Vagina (tissue), 2 donors: Measurements from ENCODE around the gene MAP3K10.

Experiments
- CTCF ChIP-seq, 3 experiments: fragments of 450-650 bp in 2 of 3; fragments of 200-600 bp in 1 of 3; sonication (generic) in 1 of 3; IDR thresholded peaks; one replicate each; pipeline ENCODE4 v1.5.1; 2017 to 2019; ENCODE audit warnings: antibody characterized with exemption in 3 of 3, mild to moderate bottlenecking in 2 of 3, moderate library complexity in 2 of 3
- POLR2AphosphoS5 ChIP-seq, 2 donors: sonication (generic); formaldehyde crosslinking; IDR thresholded peaks; one replicate each; pipeline ENCODE4 v1.9.0; 2017; ENCODE audit warnings: antibody characterized with exemption in 2 of 2, mild to moderate bottlenecking in 2 of 2, low read depth in 1 of 2; ENCODE audit not compliant: insufficient read depth in 1 of 2

- TF ChIP-seq POLR2AphosphoS5 (IDR thresholded peaks at IDR 0.05; ENCODE audit: insufficient read depth in 1 of 2, low read depth in 1 of 2) (no peak), CTCF (IDR thresholded peaks at IDR 0.05) (no peak)
Observed at GRCh38 chr19:40216777-40217026, 25.5 kb downstream of the MAP3K10 start.
